Mesothelial cell of epicardium (in vitro differentiated cells): ENCODE data around the gene EPHA1. TPM values are rescaled to one million over a fixed set of nuclear protein-coding genes. Genes with fewer than 3 reads are reported as not detected.
A peak's percentile ranks its signal among the peaks of the same experiment; 100 is the strongest.

Experiments used
- DNase-seq, 2 experiments: peaks; one replicate each; pipeline ENCODE4 v3.0.0; 2021; ENCODE audit warnings: low spot score in 2 of 2; ENCODE audit not compliant: unreplicated experiment in 2 of 2
- H3K27ac Mint-ChIP-seq: 2 replicates; pipeline ENCODE4 v1.8.0; 2021; ENCODE audit warnings: mixed read lengths
- H3K27me3 Mint-ChIP-seq: 2 replicates; pipeline ENCODE4 v1.8.0; 2021; ENCODE audit warnings: low read depth, mixed read lengths
- H3K36me3 Mint-ChIP-seq: 2 replicates; pipeline ENCODE4 v1.8.0; 2021; ENCODE audit warnings: mixed read lengths
- H3K4me1 Mint-ChIP-seq: 2 replicates; pipeline ENCODE4 v1.8.0; 2021; ENCODE audit warnings: mixed read lengths
- H3K4me3 Mint-ChIP-seq: 2 replicates; pipeline ENCODE4 v1.8.0; 2021; ENCODE audit warnings: mild to moderate bottlenecking, moderate library complexity, mixed read lengths
- H3K9me3 Mint-ChIP-seq: 2 replicates; pipeline ENCODE4 v1.8.0; 2021; ENCODE audit warnings: mixed read lengths
- CTCF ChIP-seq: fragments of 200-600 bp; sonication (generic); IDR thresholded peaks from one replicate; pipeline ENCODE4 v1.5.0; 2021; ENCODE audit warnings: antibody characterized with exemption; ENCODE audit not compliant: unreplicated experiment
- total RNA-seq: library from RNA; stranded (reverse); gene quantifications from 3 replicates; pipeline ENCODE4 v1.2.1, GENCODE V29; 2021

EPHA1 gene
- total RNA-seq, 1 donor from 2014 or later: 23.2 TPM

- no peak for TF ChIP-seq CTCF
- DNase-seq: no peak
- no peaks in the 10 kb centered on the region for H3K9me3 Mint-ChIP-seq
- peaks cover 13% of the 10 kb centered on the region for H3K4me1 Mint-ChIP-seq
- peak overlapping the region; percentile 14 for H3K27ac Mint-ChIP-seq
- peaks cover 13% of the 10 kb centered on the region for H3K36me3 Mint-ChIP-seq
- H3K27me3 Mint-ChIP-seq: no peaks in the 10 kb centered on the region
- H3K4me3 Mint-ChIP-seq: no peak overlapping the region
Measured at GRCh38 chr7:143387156-143387975, 21.3 kb downstream of the EPHA1 start.

GRCh38 chr7:143385891-143386781 lies 22.5 kb downstream of the EPHA1 start:
- H3K36me3 Mint-ChIP-seq: peaks cover 11% of the 10 kb centered on the region
- peaks cover 7% of the 10 kb centered on the region for H3K4me1 Mint-ChIP-seq
- no peak for DNase-seq
- H3K27ac Mint-ChIP-seq: no peak overlapping the region
- no peak overlapping the region for H3K4me3 Mint-ChIP-seq
- TF ChIP-seq CTCF: no peak
- no peaks in the 10 kb centered on the region for H3K27me3 Mint-ChIP-seq
- H3K9me3 Mint-ChIP-seq: no peaks in the 10 kb centered on the region

GRCh38 chr7:143384661-143385631 lies 23.7 kb downstream of the EPHA1 start:
- no peak overlapping the region for H3K27ac Mint-ChIP-seq
- H3K9me3 Mint-ChIP-seq: no peaks in the 10 kb centered on the region
- peaks cover 8% of the 10 kb centered on the region for H3K4me1 Mint-ChIP-seq
- H3K36me3 Mint-ChIP-seq: peaks cover 8% of the 10 kb centered on the region
- no peak overlapping the region for H3K4me3 Mint-ChIP-seq
- no peak for TF ChIP-seq CTCF
- H3K27me3 Mint-ChIP-seq: no peaks in the 10 kb centered on the region
- DNase-seq: no peak

GRCh38 chr7:143384148-143384547 lies 24.5 kb downstream of the EPHA1 start:
- Mint-ChIP-seq H3K4me1 (peaks cover 16% of the 10 kb centered on the region), H3K36me3 (peaks cover 1% of the 10 kb centered on the region), H3K27me3 (no peaks in the 10 kb centered on the region), H3K27ac (no peak overlapping the region), H3K4me3 (no peak overlapping the region), H3K9me3 (no peaks in the 10 kb centered on the region)
- DNase-seq: no peak
- no peak for TF ChIP-seq CTCF

- peaks cover 22% of the 10 kb centered on the region for H3K4me1 Mint-ChIP-seq
- H3K27ac Mint-ChIP-seq: no peak overlapping the region
- no peaks in the 10 kb centered on the region for H3K36me3 Mint-ChIP-seq
- no peaks in the 10 kb centered on the region for H3K9me3 Mint-ChIP-seq
- no peak for DNase-seq
- no peak for TF ChIP-seq CTCF
- no peak overlapping the region for H3K4me3 Mint-ChIP-seq
- H3K27me3 Mint-ChIP-seq: no peaks in the 10 kb centered on the region
Measured at GRCh38 chr7:143383642-143383957, 25.1 kb downstream of the EPHA1 start.
